Testis (tissue), 3 donors: ENCODE results near the gene LPCAT4. TPM values are rescaled to one million over a fixed set of nuclear protein-coding genes. Genes with fewer than 3 reads are reported as not detected.

Source experiments
- DNase-seq: peaks from one replicate; pipeline ENCODE4 v3.0.0-alpha.2; 2019
- H3K27ac ChIP-seq, 2 donors: fragments of 200-600 bp; sonication (generic); one replicate each; pipeline ENCODE4 v1.5.1; 2019
- H3K27me3 ChIP-seq: fragments of 200-600 bp; sonication (generic); one replicate; pipeline ENCODE4 v1.5.1; 2019
- H3K36me3 ChIP-seq: fragments of 200-600 bp; sonication (generic); one replicate; pipeline ENCODE4 v1.5.1; 2017; ENCODE audit warnings: low read depth; ENCODE audit errors: missing control alignments
- H3K4me1 ChIP-seq: fragments of 200-600 bp; sonication (generic); one replicate; pipeline ENCODE4 v1.5.1; 2019
- H3K4me3 ChIP-seq, 2 donors: fragments of 200-600 bp; sonication (generic); one replicate each; pipeline ENCODE4 v1.5.1; 2017 to 2019
- H3K9me3 ChIP-seq: fragments of 200-600 bp; sonication (generic); one replicate; pipeline ENCODE4 v1.5.1; 2017
- POLR2A ChIP-seq: fragments of 450-650 bp; IDR thresholded peaks from one replicate; pipeline ENCODE4 v1.6.1; 2017; ENCODE audit warnings: antibody characterized with exemption, mild to moderate bottlenecking, moderate library complexity
- WGBS, 2 donors: methylation state at CpG; one replicate each; pipeline ENCODE4 v1.1.5; 2018; 5-methylcytosine and 5-hydroxymethylcytosine counted together
- intact Hi-C: fragments of 100-400 bp; cut with DNase I; formaldehyde crosslinking; loops from one replicate; pipeline ENCODE4 v1.15.1; 2023; ENCODE audit warnings: low total_unique reads
- microRNA counts, 2 donors: library from miRNA; unstranded; fragments of <30 nt; microRNA quantifications; one replicate each; lab custom pipeline; 2016
- microRNA-seq, 2 donors: library from miRNA; unstranded; fragments of <30 nt; microRNA quantifications; one replicate each; pipeline ENCODE4, GENCODE V29; 2016; ENCODE audit warnings: borderline number of aligned reads in 2 of 2, borderline replicate concordance in 1 of 2
- polyA plus RNA-seq: library from polyadenylated mRNA; stranded (reverse); fragments of 350-450 nt; fragmentation: Illumina TruSeq; extraction: RNeasy Lipid Tissue Mini Kit (QIAGEN cat#74804); gene quantifications from one replicate; pipeline ENCODE4 v1.2.3, GENCODE V29; 2014; ENCODE audit warnings: low read depth, low replicate concordance; ENCODE audit not compliant: insufficient read depth
- small RNA-seq, 2 donors: library from RNA; depleted of rRNA; stranded (forward); fragments of <200 nt; gene quantifications; one replicate each; pipeline ENCODE3, GENCODE V24; 2016
- total RNA-seq, 2 donors: library from RNA; depleted of rRNA; stranded (reverse); fragments of >200 nt; gene quantifications; one replicate each; pipeline ENCODE4 v1.2.3, GENCODE V29; 2016
- TF ChIP-seq, protein P1 (sequence below), 3 experiments: fragments of 450-650 bp in 2 of 3; fragments of 200-600 bp in 1 of 3; sonication (generic) in 1 of 3; IDR thresholded peaks; one replicate each; pipeline ENCODE4 v1.5.1; 2016 to 2019; ENCODE audit warnings: antibody characterized with exemption in 3 of 3, mild to moderate bottlenecking in 2 of 3, moderate library complexity in 1 of 3

Gene LPCAT4
- total and polyA plus RNA-seq, 3 donors from 2014 or later, result 9.9 to 16.1 (median 13.4) TPM

DNA sequence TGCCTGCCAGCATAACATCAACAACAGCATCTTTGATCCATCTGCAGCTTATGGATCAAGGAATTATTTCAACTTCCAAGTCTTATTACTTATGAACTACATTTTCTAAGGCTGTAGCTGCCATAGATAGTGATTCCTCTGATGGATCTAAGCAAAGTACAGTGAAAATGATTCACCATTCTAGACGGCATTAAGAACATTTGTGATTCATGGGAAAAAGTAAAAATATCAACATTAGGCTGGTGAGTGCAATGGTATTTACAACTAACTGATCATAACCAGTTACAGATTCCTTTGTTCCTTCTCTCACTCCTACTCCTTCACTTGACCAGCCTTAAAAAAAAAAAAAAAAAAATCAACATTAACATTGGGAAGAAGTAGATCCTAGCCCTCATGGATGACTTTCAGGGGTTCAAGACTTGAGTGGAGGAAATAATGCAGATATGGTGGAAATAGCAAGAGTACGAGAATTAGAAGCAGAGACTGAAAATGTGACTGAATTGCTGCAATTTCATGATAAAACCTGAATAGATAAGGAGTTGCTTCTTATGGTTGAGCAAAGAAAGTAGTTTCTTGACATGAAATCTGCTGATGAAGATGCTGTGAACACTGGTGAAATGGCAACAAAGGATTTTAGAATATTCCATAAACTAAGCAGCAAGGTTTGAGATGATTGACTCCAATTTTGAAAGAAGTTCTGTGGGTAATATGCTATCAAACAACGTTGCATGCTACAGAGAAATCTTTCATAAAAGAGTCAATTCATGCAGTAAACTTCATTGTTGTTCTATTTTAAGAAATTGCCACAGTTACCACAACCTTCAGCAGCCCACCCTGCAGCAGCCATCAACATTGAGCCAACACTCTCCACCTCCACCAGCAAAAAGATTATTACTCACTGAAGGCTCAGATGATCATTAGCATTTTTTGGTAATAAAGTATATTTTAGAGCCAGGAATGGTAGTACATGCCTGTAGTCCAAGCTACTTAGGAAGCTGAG is 52.2 kb downstream of the LPCAT4 start:
- TF ChIP-seq POLR2A, result no peak
- TF ChIP-seq, protein P1, sequence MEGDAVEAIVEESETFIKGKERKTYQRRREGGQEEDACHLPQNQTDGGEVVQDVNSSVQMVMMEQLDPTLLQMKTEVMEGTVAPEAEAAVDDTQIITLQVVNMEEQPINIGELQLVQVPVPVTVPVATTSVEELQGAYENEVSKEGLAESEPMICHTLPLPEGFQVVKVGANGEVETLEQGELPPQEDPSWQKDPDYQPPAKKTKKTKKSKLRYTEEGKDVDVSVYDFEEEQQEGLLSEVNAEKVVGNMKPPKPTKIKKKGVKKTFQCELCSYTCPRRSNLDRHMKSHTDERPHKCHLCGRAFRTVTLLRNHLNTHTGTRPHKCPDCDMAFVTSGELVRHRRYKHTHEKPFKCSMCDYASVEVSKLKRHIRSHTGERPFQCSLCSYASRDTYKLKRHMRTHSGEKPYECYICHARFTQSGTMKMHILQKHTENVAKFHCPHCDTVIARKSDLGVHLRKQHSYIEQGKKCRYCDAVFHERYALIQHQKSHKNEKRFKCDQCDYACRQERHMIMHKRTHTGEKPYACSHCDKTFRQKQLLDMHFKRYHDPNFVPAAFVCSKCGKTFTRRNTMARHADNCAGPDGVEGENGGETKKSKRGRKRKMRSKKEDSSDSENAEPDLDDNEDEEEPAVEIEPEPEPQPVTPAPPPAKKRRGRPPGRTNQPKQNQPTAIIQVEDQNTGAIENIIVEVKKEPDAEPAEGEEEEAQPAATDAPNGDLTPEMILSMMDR (IDR thresholded peaks at IDR 0.05), result no peak
- Histone ChIP-seq H3K9me3 (no peaks in the 10 kb centered on the region), H3K36me3 (no peaks in the 10 kb centered on the region), H3K4me3 (no peak overlapping the region), H3K27ac (no peak overlapping the region), H3K4me1 (no peaks in the 10 kb centered on the region), H3K27me3 (no peaks in the 10 kb centered on the region)
- DNase-seq, result no peak
- intact Hi-C loops, result no loop called here
- 78 to 83% methylated on average over 3 of the region's 3 CpGs for WGBS, 2 donors

DNA sequence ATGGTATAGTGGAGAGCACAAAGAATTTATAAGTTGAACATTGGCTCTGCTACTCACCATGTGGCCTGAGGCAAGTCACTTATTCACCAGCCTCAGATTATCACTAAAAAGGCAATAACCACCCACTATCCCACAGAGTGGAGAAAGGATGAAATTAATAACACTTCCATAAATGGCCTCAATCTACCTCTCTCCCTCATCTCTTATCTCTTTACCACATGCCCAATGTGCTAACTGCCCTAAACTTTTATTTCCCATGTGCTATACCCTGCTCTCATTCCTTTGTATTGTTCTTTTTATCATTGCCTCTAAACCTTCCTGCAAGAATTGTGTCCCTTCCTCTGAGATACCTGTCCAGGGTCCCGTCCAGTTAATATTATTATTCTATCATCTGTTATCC is 55.4 kb downstream of the LPCAT4 start:
- no peak overlapping the region for H3K27ac ChIP-seq
- H3K4me3 ChIP-seq, result no peak overlapping the region
- TF ChIP-seq, protein P1 (IDR thresholded peaks at IDR 0.05), result no peak
- TF ChIP-seq POLR2A, result no peak
- no peaks in the 10 kb centered on the region for H3K36me3 ChIP-seq
- intact Hi-C loops, result no loop called here
- H3K4me1 ChIP-seq, result no peaks in the 10 kb centered on the region
- WGBS, 2 donors, result 88% methylated on average over 1 of the region's 1 CpG
- H3K27me3 ChIP-seq, result no peaks in the 10 kb centered on the region
- DNase-seq, result no peak
- no peaks in the 10 kb centered on the region for H3K9me3 ChIP-seq

MicroRNAs within 50 kb of the gene (microRNA counts, 767-probe panel; counts per million panel counts)
- 0 to 152 counts per million in 2 donors for microRNA hsa-miR-1233 (lab: Ali Mortazavi, UCI)

Small RNA genes within 50 kb of the gene (microRNA-seq; reads per million reads assigned to microRNA genes)
- 0 reads per million in 2 donors for gene MIR1233-1

Small RNA genes within 50 kb of the gene (small RNA-seq; reads per million reads assigned to genes)
- gene MIR1233-1 (0 reads per million in 2 donors), gene RF00019 (0 reads per million in 2 donors)

Other genes starting within 250 kb of the LPCAT4 start
- gene KATNBL1, start 157.1 kb downstream of the LPCAT4 start, total RNA-seq, result 100 to 1,000 TPM in 1 of 2 donors, 10 to 100 TPM in 1; 83.7 to 107 TPM
- 31.3 TPM for gene KATNBL1, start 157.1 kb downstream of the LPCAT4 start, polyA plus RNA-seq
- gene EMC4, start 142.2 kb downstream of the LPCAT4 start, total RNA-seq, result 100 to 1,000 TPM; 103 to 124 TPM
- 142 TPM for gene EMC4, start 142.2 kb downstream of the LPCAT4 start, polyA plus RNA-seq
- gene SLC12A6, start 29.4 kb downstream of the LPCAT4 start, total RNA-seq, result 10 to 100 TPM; 72.8 to 77.2 TPM
- gene SLC12A6, start 29.4 kb downstream of the LPCAT4 start, polyA plus RNA-seq, result 106 TPM
- 10 to 100 TPM; 75.5 to 79.8 TPM for gene NOP10, start 24.1 kb downstream of the LPCAT4 start, total RNA-seq
- gene NOP10, start 24.1 kb downstream of the LPCAT4 start, polyA plus RNA-seq, result 86.2 TPM
- gene NUTM1, start 23.9 kb downstream of the LPCAT4 start, total RNA-seq, result 10 to 100 TPM; 17.8 to 23.4 TPM
- gene NUTM1, start 23.9 kb downstream of the LPCAT4 start, polyA plus RNA-seq, result 39.7 TPM
- 100 to 1,000 TPM; 121 to 136 TPM for gene GOLGA8A, start 70.6 kb upstream of the LPCAT4 start, total RNA-seq
- 67.7 TPM for gene GOLGA8A, start 70.6 kb upstream of the LPCAT4 start, polyA plus RNA-seq
- gene GOLGA8B, start 216.5 kb upstream of the LPCAT4 start, total RNA-seq, result 100 to 1,000 TPM; 364 to 370 TPM
- gene GOLGA8B, start 216.5 kb upstream of the LPCAT4 start, polyA plus RNA-seq, result 50.5 TPM